ENCODE data around the gene AQP9.

DNA sequence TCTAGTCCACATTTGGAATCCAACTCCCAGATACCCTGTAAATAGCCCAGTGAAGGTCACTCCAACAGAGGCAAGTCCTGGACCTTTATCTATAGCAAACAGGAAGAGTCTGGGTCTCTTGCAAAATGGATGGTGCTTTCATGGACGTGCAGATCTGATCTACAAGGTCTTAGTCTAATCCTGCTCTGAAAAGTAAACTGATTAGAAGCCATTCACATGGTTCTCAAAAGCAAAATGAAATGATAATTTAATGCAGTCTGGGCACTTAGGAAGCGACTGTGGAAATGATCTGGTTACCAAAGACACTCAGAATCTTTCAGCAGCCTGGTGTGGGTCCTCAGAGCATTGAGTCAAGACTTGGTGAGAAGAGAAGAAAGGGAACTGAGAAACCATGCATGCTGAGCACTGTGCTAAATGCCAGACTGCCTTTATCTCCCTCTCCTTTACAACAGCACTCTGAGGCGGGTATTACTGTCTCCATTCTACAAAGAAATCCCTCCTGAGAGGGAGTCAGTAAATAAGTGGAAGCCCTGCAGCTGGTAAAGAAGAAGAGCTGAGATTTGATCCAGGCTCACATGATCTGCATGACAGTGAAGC, 29.0 kb downstream of the AQP9 start:
- TF ChIP-seq, protein P1, sequence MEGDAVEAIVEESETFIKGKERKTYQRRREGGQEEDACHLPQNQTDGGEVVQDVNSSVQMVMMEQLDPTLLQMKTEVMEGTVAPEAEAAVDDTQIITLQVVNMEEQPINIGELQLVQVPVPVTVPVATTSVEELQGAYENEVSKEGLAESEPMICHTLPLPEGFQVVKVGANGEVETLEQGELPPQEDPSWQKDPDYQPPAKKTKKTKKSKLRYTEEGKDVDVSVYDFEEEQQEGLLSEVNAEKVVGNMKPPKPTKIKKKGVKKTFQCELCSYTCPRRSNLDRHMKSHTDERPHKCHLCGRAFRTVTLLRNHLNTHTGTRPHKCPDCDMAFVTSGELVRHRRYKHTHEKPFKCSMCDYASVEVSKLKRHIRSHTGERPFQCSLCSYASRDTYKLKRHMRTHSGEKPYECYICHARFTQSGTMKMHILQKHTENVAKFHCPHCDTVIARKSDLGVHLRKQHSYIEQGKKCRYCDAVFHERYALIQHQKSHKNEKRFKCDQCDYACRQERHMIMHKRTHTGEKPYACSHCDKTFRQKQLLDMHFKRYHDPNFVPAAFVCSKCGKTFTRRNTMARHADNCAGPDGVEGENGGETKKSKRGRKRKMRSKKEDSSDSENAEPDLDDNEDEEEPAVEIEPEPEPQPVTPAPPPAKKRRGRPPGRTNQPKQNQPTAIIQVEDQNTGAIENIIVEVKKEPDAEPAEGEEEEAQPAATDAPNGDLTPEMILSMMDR (IDR thresholded peaks at IDR 0.05; ENCODE audit: low read length): no peak
- no peak for TF ChIP-seq EZH2 (IDR thresholded peaks at IDR 0.05; ENCODE audit: borderline replicate concordance, low read length)

Measured in OCI-LY1 (cell line).